ENCODE results near the gene GRIN2D. TPM values are rescaled to one million over a fixed set of nuclear protein-coding genes. Genes with fewer than 3 reads are reported as not detected.

The GRIN2D gene
- total RNA-seq, 1 donor from 2014 or later, result 21.7 TPM

DNA sequence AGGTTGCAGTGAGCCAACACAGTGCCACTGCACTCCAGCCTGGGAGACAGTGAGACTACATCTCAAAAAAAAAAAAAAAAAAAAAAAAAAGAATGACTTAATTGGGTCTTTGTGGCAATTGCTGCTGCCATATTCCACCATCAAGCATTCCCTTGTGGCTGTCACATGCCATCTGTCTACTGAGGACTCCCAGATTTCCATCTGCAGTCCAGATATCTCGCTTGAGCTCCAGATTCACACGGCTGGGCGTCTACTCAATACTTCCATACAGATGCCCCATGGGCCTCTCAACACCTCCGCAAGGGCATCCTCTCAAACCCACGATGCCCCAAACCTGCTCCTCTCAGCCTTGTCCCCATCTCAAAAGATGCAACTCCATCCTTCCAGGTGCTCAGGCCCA lies 42.6 kb upstream of the GRIN2D start:
- peak overlapping the region; percentile 97 for H3K27ac Mint-ChIP-seq (ENCODE audit: unreplicated experiment)
- no peak overlapping the region for H3K4me3 Mint-ChIP-seq (ENCODE audit: unreplicated experiment)
- TF ChIP-seq, protein P1, sequence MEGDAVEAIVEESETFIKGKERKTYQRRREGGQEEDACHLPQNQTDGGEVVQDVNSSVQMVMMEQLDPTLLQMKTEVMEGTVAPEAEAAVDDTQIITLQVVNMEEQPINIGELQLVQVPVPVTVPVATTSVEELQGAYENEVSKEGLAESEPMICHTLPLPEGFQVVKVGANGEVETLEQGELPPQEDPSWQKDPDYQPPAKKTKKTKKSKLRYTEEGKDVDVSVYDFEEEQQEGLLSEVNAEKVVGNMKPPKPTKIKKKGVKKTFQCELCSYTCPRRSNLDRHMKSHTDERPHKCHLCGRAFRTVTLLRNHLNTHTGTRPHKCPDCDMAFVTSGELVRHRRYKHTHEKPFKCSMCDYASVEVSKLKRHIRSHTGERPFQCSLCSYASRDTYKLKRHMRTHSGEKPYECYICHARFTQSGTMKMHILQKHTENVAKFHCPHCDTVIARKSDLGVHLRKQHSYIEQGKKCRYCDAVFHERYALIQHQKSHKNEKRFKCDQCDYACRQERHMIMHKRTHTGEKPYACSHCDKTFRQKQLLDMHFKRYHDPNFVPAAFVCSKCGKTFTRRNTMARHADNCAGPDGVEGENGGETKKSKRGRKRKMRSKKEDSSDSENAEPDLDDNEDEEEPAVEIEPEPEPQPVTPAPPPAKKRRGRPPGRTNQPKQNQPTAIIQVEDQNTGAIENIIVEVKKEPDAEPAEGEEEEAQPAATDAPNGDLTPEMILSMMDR (IDR thresholded peaks at IDR 0.05; ENCODE audit: partially characterized antibody, unreplicated experiment), result no peak
- H3K9me3 Mint-ChIP-seq (ENCODE audit: unreplicated experiment), result peaks cover 7% of the 10 kb centered on the region
- peaks cover 1% of the 10 kb centered on the region for H3K4me1 Mint-ChIP-seq (ENCODE audit: low read depth, unreplicated experiment)
- DNase-seq, result peak; percentile 58
- peaks cover 8% of the 10 kb centered on the region for H3K27me3 Mint-ChIP-seq (ENCODE audit: unreplicated experiment)
- no peaks in the 10 kb centered on the region for H3K36me3 Mint-ChIP-seq (ENCODE audit: unreplicated experiment)

DNA sequence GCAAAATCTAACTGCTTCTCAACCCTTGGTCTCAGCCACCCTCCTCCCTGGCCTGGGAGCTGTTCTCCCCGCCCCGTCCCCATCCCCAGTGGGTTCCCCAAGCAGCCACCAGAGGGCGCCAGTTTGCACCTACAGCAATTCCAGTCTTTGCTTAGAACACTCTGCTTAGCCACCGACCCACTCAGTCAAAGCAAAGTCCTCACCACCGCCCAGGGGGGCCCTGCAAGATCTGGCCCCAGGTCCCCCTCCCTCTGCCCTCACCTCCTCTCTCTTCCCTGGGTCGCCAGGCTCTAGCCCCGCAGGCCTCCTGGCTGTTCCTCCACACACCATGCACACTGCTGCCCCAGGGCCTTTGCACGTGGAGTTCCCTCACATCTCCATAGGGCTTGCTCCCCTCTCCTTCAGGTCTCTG lies 42.1 kb upstream of the GRIN2D start:
- DNase-seq, result peak; percentile 89
- Mint-ChIP-seq H3K27ac (ENCODE audit: unreplicated experiment) (peak overlapping the region; percentile 97), H3K4me3 (ENCODE audit: unreplicated experiment) (no peak overlapping the region), H3K4me1 (ENCODE audit: low read depth, unreplicated experiment) (peaks cover 2% of the 10 kb centered on the region), H3K36me3 (ENCODE audit: unreplicated experiment) (no peaks in the 10 kb centered on the region), H3K27me3 (ENCODE audit: unreplicated experiment) (peaks cover 8% of the 10 kb centered on the region), H3K9me3 (ENCODE audit: unreplicated experiment) (peaks cover 7% of the 10 kb centered on the region)
- TF ChIP-seq, protein P1 (IDR thresholded peaks at IDR 0.05; ENCODE audit: partially characterized antibody, unreplicated experiment), result peak; percentile 86

- Mint-ChIP-seq H3K4me3 (ENCODE audit: unreplicated experiment) (no peak overlapping the region), H3K9me3 (ENCODE audit: unreplicated experiment) (peaks cover 3% of the 10 kb centered on the region), H3K27me3 (ENCODE audit: unreplicated experiment) (peaks cover 8% of the 10 kb centered on the region), H3K27ac (ENCODE audit: unreplicated experiment) (no peak overlapping the region), H3K4me1 (ENCODE audit: low read depth, unreplicated experiment) (peaks cover 2% of the 10 kb centered on the region), H3K36me3 (ENCODE audit: unreplicated experiment) (no peaks in the 10 kb centered on the region)
- TF ChIP-seq, protein P1 (IDR thresholded peaks at IDR 0.05; ENCODE audit: partially characterized antibody, unreplicated experiment), result no peak
- DNase-seq, result no peak
These were observed 39.8 kb upstream of the GRIN2D start for GRCh38 chr19:48353677-48354076.

GRCh38 chr19:48354332-48354992 lies 39.0 kb upstream of the GRIN2D start:
- Mint-ChIP-seq H3K9me3 (ENCODE audit: unreplicated experiment) (peaks cover 3% of the 10 kb centered on the region), H3K4me1 (ENCODE audit: low read depth, unreplicated experiment) (peaks cover 2% of the 10 kb centered on the region), H3K27me3 (ENCODE audit: unreplicated experiment) (peaks cover 8% of the 10 kb centered on the region), H3K27ac (ENCODE audit: unreplicated experiment) (no peak overlapping the region), H3K36me3 (ENCODE audit: unreplicated experiment) (no peaks in the 10 kb centered on the region), H3K4me3 (ENCODE audit: unreplicated experiment) (no peak overlapping the region)
- TF ChIP-seq, protein P1 (IDR thresholded peaks at IDR 0.05; ENCODE audit: partially characterized antibody, unreplicated experiment), result no peak
- DNase-seq, result no peak

DNA sequence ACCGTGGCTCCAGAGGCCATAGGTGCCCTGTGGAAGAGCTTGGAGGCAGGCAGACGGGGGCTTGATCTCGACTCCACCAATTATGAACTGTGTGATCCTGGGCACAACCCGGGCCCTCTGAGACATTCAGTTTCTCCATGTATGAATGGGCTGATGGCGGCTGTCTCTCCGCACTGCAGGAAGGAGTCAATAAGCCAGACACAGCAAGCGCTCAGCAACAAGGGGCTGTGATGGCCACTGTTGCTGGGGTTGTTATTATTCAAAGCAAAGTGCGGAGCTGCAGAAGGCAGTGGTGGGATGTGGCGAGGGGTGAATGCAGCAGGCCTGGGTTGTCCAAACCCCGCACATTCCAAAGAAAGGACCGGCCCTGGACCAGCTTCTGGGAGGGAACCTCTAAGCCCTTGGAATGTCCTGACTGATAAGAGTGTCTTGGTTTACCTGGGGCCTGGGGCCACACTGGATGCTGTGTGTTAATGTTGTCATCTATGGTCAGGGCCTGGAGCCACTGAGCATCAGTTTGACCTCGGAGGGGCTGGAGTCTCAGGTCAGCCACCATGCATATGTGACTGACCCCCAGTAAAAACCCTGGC lies 38.0 kb upstream of the GRIN2D start:
- TF ChIP-seq, protein P1 (IDR thresholded peaks at IDR 0.05; ENCODE audit: partially characterized antibody, unreplicated experiment), result no peak
- DNase-seq, result no peak
- Mint-ChIP-seq H3K27ac (ENCODE audit: unreplicated experiment) (no peak overlapping the region), H3K36me3 (ENCODE audit: unreplicated experiment) (no peaks in the 10 kb centered on the region), H3K4me1 (ENCODE audit: low read depth, unreplicated experiment) (peaks cover 2% of the 10 kb centered on the region), H3K27me3 (ENCODE audit: unreplicated experiment) (peaks cover 10% of the 10 kb centered on the region), H3K9me3 (ENCODE audit: unreplicated experiment) (peaks cover 3% of the 10 kb centered on the region), H3K4me3 (ENCODE audit: unreplicated experiment) (no peak overlapping the region)

All from glutamatergic neuron (in vitro differentiated cells).